Activated CD4-positive, alpha-beta T cell treated with anti-CD3 and anti-CD28 coated beads for 1 hour (primary cell): Measurements from ENCODE around the gene ZNF628.
"Not testable (repeated sequence)": the region's sequence is repeated elsewhere in the genome, so short reads cannot be mapped to it uniquely, and the experiment has no call there.

ENCODE experiments used
- DNase-seq: peaks from one replicate; pipeline ENCODE4 v3.0.0-alpha.2; 2020

The ZNF628 gene

DNA sequence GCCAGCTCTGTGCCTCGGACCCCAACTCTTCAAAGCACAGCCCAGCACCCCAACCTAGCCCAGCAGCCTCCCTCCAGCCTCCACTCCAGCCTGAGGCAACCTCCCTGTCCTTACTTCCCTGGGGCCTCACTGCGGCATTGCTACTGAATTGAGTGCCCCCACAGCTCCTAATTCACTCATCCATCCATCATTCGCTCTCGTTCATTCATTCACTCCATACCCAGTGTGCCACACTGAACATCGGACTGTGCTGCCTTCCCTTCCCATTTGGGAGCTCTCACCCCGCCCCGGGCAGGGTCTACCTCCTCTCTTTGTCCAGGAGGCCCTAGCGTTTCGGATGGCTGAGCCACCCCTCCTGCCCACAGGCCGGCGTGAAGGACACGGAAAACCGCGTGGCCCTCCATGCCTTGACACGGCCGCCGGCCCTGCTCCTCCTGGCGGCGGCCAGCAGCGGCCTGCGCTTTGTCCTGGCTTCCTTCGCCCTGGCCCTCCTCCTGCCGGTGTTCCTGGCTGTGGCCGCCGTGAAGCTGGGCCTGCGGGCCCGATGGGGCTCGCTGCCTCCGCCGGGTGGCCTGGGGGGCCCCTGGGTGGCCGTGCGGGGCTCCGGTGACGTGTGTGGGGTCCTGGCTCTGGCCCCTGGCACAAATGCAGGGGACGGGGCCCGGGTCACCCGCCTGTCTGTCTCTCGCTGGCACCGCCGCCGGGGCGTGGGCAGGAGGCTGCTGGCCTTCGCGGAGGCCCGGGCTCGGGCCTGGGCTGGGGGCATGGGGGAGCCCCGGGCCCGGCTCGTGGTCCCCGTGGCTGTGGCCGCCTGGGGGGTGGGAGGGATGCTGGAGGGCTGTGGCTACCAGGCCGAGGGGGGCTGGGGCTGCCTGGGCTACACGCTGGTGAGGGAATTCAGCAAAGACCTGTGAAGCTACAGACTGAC is 9.9 kb downstream of the ZNF628 start:
- DNase-seq, result no peak

DNA sequence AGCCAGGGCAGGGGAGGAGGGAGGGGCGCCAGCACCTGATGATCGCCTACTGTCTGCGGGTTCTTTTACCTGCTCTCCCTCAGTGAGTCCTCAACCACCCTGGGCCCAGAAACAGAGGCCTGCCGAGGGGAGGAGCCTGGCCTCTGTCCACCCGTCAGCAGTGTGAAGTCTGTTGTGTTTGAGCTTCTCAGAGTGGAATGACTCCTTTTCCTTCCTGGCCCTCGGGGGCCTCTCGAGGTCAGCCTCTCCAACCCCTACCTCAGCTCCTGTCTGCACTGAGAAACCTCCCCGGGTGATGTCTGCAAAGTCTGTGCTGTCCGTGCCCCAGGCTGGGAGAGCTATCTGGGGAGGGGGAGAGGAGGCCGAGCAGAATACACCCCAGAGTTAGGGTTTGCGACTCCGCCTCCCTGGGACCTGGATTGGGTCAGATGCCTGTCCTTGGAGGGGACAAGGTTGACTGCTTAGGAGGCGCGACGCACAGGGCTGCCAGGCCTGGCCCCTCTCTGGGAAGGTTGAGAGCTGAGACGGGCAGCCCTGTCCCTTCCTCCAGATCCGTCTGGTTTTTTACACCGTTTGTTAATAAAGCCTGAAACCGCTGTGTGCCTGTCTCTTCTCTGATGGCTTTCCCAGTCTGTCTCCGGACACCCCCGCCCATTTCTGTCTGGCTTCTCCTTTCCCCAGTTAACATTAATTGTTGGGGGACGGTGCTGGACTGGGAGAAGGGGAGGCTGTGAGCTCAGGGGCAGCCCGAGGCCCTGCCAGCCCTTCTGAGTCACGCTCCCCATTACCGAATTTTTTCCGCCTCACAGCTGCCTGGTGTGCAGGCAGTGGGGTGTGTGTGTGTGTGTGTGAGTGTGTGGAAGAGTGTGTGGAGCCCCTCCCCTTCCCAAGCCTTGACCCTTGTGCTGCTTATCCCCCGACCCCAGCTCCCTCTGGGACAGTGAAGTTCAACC is 10.8 kb downstream of the ZNF628 start:
- DNase-seq, result peak; percentile 34

DNA sequence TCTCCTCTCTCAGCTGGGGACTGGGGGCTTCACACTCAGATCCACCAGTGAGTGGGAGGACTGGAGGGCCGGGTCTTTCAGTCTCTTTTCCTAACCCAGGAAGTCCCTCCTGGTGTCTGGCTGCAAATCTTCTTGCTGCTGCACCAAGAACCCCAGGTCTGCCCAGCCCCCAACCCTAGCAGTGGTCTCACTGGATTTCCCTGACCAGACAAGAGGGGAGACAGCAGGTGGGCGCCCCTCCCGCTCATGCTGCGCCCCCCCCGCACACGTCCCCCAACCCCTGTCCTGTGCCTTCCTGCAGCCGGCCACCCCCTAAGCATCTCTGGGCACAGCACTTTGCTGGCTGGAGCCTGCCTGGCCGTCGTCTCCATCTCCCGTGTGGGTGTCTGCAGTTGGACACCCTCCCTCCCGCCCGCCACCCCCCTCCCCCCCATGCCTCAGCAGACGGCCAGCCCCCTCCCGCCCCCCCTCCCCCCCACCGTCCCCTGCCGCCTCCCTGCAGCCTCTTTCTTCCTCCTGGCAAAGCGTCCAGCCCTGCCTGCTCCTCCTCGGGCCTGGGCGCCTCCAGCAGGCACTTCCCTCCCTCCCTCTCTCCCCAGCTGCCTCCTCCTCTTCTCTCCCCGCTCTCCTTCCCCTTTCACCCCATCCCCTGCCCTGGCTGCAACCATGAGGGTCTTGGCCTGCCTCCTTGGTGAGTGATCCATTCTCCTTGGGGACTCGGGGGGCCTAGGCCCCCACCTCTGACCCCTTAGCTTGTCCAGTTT is 11.7 kb downstream of the ZNF628 start, which contains the start of gene SSC5D:
Gene SSC5D (plus strand): TSS at position 513 of the 764 bp plus-strand sequence. CDS start 154 bp downstream, at position 667.
- DNase-seq, result no peak

- DNase-seq, result no peak
Observed at GRCh38 chr19:55488986-55489710, 12.7 kb downstream of the ZNF628 start.

GRCh38 chr19:55489711-55490477 is 13.5 kb downstream of the ZNF628 start:
- no peak for DNase-seq

DNA sequence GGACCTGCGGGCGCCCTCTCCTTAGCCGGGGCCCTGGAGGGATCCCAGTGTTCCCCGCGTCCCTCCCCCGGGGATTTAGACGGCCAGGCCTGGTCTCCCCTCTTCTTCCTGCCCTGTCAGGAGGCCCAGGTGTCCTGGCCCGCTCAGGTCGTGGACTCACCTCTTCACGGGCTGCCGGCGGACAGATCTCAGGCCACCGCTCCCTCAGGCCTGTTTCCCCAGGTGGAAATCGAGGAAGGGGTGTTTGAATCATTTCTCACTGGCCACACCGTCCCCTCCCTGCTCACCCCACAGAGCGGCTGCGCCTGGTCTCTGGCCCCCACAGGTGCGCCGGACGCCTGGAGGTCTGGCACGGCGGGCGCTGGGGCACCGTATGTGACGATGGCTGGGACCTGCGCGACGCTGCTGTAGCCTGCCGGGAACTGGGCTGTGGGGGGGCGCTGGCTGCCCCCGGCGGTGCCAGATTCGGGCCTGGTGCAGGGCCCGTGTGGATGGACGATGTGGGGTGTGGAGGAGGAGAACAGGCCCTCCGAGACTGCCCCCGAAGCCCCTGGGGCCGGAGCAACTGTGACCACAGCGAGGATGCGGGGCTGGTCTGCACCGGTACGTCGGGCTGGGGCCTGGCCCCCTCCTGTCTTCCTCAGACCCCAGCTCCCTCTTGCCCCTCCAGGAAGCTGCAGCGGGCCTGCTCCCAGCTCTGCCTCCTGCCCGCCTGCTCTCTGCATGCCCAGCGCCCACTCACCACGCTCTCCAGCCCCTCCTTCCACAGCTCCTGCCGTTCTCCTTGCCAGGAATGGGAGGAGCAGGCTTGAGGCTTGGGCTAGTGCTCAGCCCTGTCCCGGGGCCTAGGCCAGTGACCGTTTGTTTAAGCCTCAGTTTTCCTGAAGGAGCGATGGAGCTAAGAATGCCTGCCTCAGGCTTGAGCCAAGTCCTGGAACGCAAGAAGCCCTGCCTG is 14.3 kb downstream of the ZNF628 start:
- no peak for DNase-seq

DNA sequence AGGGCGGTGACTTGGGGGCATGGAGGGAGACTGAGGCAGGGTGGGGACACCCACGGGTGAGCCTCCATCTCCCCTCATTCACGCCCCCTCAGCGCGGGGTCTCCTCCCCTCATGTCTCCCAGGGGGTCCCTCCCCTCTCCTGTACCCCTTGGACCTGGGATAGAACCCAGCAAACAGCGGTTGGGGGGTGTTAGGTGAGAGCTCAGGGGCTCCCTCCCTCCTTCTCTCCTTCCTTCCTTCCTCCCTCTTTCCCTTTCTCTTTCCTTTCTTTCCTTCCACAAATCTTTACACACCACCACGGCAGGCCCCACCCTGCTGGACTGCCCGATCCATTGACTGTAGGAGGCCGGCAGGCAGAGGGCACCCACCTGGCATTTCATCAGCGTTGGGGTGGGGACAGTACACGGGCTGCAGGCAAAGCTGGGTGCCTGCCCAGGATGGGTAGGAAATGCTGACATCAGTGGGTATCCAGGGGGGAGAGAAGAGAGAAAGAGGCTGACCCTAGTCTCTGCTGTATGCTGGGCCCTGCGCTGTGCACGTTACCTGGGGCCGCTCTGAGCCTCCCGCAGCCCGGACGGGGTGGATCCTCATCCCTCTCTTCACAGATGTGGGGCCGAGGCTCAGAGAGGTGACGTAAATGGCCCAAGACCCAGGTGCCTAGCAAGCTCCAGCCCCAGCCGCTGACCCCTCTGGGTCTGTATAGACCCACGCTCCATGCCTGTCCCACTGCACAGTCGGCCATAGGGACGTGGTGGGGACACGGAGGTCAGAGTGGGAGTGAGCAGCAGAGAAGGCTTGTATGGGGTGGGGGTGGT is 15.3 kb downstream of the ZNF628 start:
- DNase-seq, result no peak

GRCh38 chr19:55492362-55492944 is 16.0 kb downstream of the ZNF628 start:
- no peak for DNase-seq

DNA sequence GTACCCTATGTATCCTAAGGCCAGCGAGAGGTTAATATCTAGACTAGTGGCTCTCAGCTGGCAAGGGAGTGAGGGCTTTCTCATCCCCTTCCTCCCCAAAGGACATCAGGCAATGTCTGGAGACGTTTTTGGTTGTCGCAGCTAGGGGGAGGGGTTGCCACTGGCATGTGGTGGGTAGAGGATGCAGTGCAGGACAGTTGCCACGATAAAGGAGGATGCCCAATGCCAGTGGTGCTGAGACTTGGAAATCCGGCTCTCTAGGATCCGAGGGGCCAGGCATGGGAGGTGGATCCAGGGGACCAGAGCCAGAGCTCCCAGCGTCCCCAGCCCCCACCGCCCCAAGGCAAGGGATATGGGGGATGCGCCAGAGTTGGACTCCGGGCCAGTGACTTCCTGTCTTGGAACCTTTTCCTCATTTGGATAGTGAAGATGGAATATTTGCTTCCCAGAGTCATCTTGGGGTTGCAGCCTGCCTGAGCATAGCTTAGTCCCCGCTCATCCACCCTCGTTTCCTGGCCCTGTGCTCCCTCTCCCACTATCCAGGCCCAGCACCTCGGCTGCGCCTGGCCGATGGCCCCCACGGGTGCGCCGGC is 16.7 kb downstream of the ZNF628 start:
- no peak for DNase-seq

DNA sequence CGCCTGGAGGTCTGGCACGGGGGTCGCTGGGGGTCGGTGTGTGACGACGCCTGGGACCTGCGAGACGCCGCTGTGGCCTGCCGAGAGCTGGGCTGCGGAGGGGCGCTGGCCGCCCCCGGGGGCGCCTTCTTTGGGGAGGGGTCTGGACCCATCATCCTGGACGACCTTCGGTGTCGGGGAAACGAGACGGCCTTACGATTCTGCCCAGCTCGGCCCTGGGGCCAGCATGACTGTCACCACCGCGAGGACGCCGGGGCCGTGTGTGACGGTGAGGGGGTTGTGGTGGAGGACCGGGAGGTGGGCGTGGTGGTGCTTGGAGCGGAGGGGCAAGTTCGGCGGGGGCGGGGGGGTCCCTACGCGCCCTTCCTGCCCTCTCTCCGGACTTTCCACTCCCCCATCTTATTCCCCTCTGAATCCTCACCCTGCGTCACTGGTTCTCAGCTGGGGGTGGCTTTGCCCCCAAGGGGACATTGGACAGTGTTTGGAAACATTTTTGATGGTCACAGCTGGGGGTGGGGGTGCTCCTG is 17.3 kb downstream of the ZNF628 start:
- no peak for DNase-seq

DNA sequence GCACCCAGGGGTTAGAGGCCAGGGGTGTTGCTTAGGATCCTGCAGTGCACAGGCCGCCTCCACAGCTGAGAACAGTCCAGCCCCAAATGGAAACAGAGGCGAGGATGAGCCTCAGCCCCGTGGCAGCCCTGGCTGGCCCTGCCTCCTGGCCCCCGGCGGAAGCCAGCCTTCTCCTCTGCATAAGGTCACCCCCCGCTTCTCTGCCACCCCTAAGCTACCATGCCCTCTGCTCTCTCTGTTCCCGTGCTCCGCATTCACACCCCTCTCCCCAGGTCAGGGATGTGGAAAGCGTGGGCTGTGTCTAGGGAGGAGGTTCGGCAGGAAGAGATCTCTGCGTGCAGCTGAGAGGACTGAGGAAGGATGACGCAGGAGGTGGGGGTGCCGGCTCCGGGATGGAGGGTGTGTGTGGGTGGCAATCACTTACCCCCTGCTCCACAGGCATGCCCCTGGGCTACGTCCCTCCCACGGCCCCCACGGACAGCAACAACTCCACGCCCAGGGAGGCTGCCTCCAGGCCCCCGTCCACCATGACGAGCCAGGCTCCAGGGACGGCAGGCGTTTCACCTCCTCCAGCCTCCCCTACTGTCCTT is 17.9 kb downstream of the ZNF628 start:
- no peak for DNase-seq

DNA sequence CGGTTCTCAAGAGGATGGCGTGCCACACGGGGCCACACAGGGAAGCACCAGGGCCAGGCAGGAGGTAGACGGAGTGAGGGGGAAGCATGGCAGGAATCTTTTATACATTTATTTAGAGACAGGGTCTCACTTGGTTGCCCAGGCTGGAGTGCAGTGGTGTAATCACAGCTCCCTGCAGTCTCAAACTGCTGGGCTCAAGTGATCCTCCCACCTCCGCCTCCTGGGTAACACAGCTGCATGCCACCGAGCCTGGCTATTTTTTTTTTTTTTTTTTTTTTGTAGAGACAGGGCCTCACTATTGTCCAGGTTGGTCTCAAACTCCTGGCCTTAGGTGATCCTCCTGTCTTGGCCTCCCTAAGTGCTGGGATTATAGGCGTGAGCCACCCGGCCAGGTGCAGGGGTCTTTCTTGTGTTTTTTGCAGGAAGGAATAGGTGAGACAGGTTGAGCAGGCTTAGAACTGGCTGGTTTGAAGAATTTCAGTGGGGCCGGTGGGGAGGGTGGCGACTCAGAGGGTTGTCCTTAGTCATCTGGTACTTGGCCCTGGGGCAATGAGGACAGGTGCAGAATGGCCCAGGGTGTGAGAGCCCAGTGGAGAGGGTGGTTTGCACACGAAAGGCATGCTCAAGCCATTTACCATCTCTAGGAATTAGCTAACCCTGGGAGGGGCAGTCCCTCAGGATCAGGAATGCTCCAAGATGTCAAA is 19.4 kb downstream of the ZNF628 start:
- no peak for DNase-seq

DNA sequence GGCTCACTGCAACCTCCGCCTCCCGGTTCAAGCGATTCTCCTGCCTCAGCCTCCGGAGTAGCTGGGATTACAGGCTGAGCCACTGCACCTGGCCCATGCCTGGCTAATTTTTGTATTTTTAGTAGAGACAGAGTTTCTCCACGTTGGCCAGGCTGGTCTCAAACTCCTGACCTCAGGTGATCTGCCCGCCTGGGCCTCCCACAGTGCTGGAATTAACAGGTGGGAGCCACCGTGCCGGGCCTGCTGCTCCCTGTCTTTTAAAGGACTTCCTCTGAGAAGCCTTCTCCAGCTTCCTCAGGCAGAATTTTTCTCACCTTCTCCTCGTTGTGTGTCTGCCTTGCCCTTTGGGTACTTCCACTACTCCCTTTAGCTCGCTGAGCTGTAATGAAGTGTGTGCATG is 20.4 kb downstream of the ZNF628 start:
- DNase-seq, result not testable (repeated sequence)

GRCh38 chr19:55497763-55498162 is 21.3 kb downstream of the ZNF628 start:
- no peak for DNase-seq

DNA sequence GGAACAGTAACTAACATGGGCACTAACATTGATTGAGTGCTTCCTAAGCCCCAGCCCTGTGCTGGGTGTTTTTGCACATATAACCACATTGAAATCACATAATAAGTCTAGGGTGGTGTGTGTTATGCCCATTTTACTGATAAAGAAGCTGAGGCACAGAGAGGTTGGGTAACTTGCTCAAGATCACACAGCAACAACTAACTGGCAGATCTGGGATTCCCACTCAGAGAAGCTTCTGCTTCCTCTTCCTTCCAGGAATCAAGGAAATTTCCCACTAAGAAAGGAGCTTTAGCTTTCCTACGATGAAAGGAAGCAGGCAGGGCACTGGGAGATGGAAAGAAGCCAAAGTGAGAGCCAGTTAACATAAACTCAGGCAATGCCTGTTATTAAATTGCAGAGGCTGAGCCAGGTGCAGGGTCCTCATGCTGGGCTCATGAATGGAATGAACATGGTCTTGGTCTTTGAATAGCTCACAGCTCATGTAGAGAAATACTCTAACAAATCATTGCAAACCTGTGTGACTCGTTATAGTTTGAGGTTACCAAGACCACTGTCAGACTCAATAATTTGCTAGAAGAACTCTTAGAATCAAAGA is 21.9 kb downstream of the ZNF628 start:
- no peak for DNase-seq

- DNase-seq, result no peak
Observed at GRCh38 chr19:55500368-55500952, 24.0 kb downstream of the ZNF628 start.
